Loucy (cell line): Measurements from ENCODE around the gene CNDP2.

Source experiments
- EZH2phosphoT487 ChIP-seq: fragments of 200-600 bp; IDR thresholded peaks from 2 replicates; pipeline ENCODE4 v1.6.1; 2018; ENCODE audit warnings: antibody characterized with exemption, mild to moderate bottlenecking, moderate library complexity, borderline replicate concordance
- TF ChIP-seq, protein P1 (sequence below): fragments of 200-600 bp; sonication (generic); conservative IDR thresholded peaks from 2 replicates; pipeline ENCODE4 v1.5.1; 2014; ENCODE audit warnings: mild to moderate bottlenecking, antibody characterized with exemption, low read length

DNA sequence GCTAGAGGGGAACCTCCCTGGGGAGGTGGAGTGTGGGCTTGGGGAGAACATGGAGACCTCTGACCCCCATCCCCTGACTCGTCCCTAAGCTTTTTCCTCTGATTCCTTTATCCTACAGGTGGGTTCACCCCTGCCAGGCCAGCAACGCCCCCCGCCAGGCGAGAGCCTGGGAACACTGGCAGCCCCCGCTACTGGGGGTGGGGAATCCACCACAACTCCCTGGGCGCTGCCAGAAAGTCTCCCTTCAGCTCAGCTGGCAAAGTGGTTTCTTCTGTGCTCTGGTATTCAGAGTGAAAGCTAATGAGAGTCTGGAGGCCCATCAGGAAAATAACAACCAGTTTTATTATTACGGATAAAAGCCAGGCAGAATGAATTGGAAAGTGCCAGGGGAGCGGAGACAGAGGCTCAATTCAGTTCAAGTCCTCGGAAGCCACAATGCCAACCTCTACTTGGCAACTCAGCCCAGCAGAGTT lies 41.8 kb upstream of the CNDP2 start:
- TF ChIP-seq, protein P1, sequence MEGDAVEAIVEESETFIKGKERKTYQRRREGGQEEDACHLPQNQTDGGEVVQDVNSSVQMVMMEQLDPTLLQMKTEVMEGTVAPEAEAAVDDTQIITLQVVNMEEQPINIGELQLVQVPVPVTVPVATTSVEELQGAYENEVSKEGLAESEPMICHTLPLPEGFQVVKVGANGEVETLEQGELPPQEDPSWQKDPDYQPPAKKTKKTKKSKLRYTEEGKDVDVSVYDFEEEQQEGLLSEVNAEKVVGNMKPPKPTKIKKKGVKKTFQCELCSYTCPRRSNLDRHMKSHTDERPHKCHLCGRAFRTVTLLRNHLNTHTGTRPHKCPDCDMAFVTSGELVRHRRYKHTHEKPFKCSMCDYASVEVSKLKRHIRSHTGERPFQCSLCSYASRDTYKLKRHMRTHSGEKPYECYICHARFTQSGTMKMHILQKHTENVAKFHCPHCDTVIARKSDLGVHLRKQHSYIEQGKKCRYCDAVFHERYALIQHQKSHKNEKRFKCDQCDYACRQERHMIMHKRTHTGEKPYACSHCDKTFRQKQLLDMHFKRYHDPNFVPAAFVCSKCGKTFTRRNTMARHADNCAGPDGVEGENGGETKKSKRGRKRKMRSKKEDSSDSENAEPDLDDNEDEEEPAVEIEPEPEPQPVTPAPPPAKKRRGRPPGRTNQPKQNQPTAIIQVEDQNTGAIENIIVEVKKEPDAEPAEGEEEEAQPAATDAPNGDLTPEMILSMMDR = no peak
- TF ChIP-seq EZH2phosphoT487 = no peak
